HepG2 (cell line): ENCODE data around the gene NPPA. TPM values are rescaled to one million over a fixed set of nuclear protein-coding genes. Genes with fewer than 3 reads are reported as not detected.

ENCODE experiments used
- DNMT1 ChIP-seq: sonication (generic); formaldehyde crosslinking; IDR thresholded peaks from 2 replicates; pipeline ENCODE4 v1.5.1; 2020; ENCODE audit warnings: mild to moderate bottlenecking, missing genetic modification reagents
- ELF4 ChIP-seq: sonication (generic); formaldehyde crosslinking; IDR thresholded peaks from 2 replicates; pipeline ENCODE4 v1.5.0; 2020; ENCODE audit warnings: missing genetic modification reagents, mild to moderate bottlenecking, moderate library complexity, borderline replicate concordance
- MIER2 ChIP-seq: IDR thresholded peaks from 2 replicates; pipeline ENCODE4 v1.6.1; 2016; ENCODE audit warnings: missing biosample characterization, missing genetic modification reagents
- NCOA5 ChIP-seq: sonication (generic); formaldehyde crosslinking; IDR thresholded peaks from 2 replicates; pipeline ENCODE4 v1.4.0; 2020; ENCODE audit warnings: missing genetic modification reagents
- NONO ChIP-seq, 2 experiments: fragments of 450-650 bp in 1 of 2; sonication (generic) in 1 of 2; formaldehyde crosslinking in 1 of 2; IDR thresholded peaks in 1 of 2; conservative IDR thresholded peaks in 1 of 2; 2 replicates each; pipeline versions ENCODE4 v1.6.1 to v1.8.0; 2017 to 2022; ENCODE audit warnings: mild to moderate bottlenecking in 1 of 2, missing genetic modification reagents in 1 of 2, moderate library complexity in 1 of 2
- STAG1 ChIP-seq: sonication (generic); formaldehyde crosslinking; IDR thresholded peaks from 2 replicates; pipeline ENCODE4 v1.4.0; 2020; ENCODE audit warnings: missing genetic modification reagents
- ZNF737 ChIP-seq: sonication (generic); formaldehyde crosslinking; IDR thresholded peaks from 2 replicates; pipeline ENCODE4 v1.5.0; 2020; ENCODE audit warnings: missing genetic modification reagents, mild to moderate bottlenecking, borderline replicate concordance
- ZZZ3 ChIP-seq: sonication (generic); formaldehyde crosslinking; IDR thresholded peaks from 2 replicates; pipeline ENCODE4 v1.4.0; 2020; ENCODE audit warnings: missing genetic modification reagents, mild to moderate bottlenecking, borderline replicate concordance
- polyA plus RNA-seq, 8 experiments: library from polyadenylated mRNA; depleted of rRNA in 3 of 8; stranded (reverse) in 7 of 8; unstranded in 1 of 8; fragments of >200 nt; fragmentation: Illumina TruSeq in 4 of 8; extraction: Trizol in 4 of 8; gene quantifications; 2 replicates each; pipeline versions ENCODE4 v1.2.1 to v1.2.3, GENCODE V29; 2011 to 2016; ENCODE audit warnings: low read depth in 4 of 8, missing spikeins in 1 of 8, mixed read lengths in 1 of 8; ENCODE audit not compliant: insufficient read depth in 1 of 8
- total RNA-seq, 5 experiments: library from RNA; depleted of rRNA; stranded (reverse); fragments of >200 nt; fragmentation: Illumina TruSeq; extraction: Trizol; gene quantifications; 2 replicates each; pipeline ENCODE4 v1.2.3, GENCODE V29; 2016; ENCODE audit warnings: low read depth in 1 of 5
- TF ChIP-seq, protein P1 (sequence below): sonication (generic); formaldehyde crosslinking; IDR thresholded peaks from 2 replicates; pipeline ENCODE4 v1.5.1; 2020; ENCODE audit warnings: mild to moderate bottlenecking, moderate library complexity, missing genetic modification reagents
- TF ChIP-seq, protein P2 (sequence below): sonication (generic); formaldehyde crosslinking; IDR thresholded peaks from 2 replicates; pipeline ENCODE4 v1.4.0; 2020; ENCODE audit warnings: missing genetic modification reagents
- TF ChIP-seq, protein P3 (sequence below): sonication (generic); formaldehyde crosslinking; IDR thresholded peaks from 2 replicates; pipeline ENCODE4 v1.4.0; 2020; ENCODE audit warnings: missing genetic modification reagents
- TF ChIP-seq, protein P4 (sequence below): sonication (generic); formaldehyde crosslinking; IDR thresholded peaks from 2 replicates; pipeline ENCODE4 v1.4.0; 2020; ENCODE audit warnings: mild to moderate bottlenecking, missing genetic modification reagents
- TF ChIP-seq, protein P5 (sequence below): sonication (generic); formaldehyde crosslinking; IDR thresholded peaks from 2 replicates; pipeline ENCODE4 v1.8.0; 2022; ENCODE audit warnings: missing genetic modification reagents, mild to moderate bottlenecking, moderate library complexity, borderline replicate concordance
- TF ChIP-seq, protein P6 (sequence below): sonication (generic); formaldehyde crosslinking; conservative IDR thresholded peaks from 2 replicates; pipeline ENCODE4 v1.8.0; 2022; ENCODE audit warnings: mild to moderate bottlenecking, moderate library complexity, missing genetic modification reagents

NPPA gene
- total and polyA plus RNA-seq, 2 of the 13 experiments (the other 11 are each of a cell fraction or from before 2014, with no cell fraction given): not detected

DNA sequence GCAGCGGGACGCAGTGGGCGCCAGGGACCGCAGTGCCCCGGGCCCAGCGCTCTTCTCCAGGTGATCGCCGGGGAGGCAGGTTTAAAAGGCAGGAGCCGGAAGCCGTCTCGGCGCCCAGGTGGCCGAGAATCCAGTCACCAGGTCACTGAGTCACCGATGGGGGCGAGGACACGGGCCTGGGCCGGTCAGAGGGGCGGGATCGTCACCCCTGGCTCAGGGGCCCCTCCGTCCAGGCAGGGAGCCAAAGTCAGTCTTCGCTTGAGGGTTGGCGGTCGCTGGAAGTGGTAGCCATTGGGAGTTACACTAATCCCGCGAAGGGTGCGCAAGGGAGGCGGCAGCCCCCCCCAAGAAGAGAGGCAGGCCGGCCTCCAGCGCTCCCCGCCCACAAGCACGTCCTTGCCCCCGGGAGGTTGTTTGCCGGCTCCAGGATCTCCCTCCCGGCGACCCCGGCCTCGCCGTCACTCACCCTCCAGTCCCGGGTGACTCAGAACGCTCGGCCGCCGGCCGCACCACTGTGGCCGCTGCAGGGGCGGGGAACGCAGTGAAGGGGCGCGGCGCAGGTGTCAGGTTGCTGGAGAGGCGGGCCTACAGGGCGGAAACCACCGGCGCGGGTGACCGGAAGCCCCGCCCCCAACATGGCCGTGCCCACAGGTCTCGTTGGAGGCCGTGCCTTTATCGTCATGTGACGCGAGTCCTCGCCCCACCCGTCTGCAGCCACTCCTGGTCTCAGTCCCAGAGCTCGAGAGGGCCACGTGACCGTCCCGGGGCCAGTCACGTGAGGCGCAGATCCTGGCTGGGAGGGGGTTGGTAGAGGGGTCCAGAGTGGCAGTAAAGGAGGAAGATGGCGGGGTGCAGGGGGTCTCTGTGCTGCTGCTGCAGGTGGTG, 41.9 kb downstream of the NPPA start, which contains the start of the genes CLCN6 and MTHFR (continued):
- TF ChIP-seq, protein P1, sequence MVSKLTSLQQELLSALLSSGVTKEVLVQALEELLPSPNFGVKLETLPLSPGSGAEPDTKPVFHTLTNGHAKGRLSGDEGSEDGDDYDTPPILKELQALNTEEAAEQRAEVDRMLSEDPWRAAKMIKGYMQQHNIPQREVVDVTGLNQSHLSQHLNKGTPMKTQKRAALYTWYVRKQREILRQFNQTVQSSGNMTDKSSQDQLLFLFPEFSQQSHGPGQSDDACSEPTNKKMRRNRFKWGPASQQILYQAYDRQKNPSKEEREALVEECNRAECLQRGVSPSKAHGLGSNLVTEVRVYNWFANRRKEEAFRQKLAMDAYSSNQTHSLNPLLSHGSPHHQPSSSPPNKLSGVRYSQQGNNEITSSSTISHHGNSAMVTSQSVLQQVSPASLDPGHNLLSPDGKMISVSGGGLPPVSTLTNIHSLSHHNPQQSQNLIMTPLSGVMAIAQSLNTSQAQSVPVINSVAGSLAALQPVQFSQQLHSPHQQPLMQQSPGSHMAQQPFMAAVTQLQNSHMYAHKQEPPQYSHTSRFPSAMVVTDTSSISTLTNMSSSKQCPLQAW: peak; percentile 94
- TF ChIP-seq ZNF737 (CRISPR knock-in tag) (no peak), MIER2 (CRISPR knock-in tag) (no peak), ZZZ3 (CRISPR knock-in tag) (no peak; the same call in 1 of the 2 replicates), NCOA5 (CRISPR knock-in tag) (0 out of 2 replicates have a peak, but pooled peaks have one; percentile 44), DNMT1 (CRISPR knock-in tag) (0 out of 2 replicates have a peak, but pooled peaks have one; percentile 23), ELF4 (CRISPR knock-in tag) (peak; percentile 56; the same call in 1 of the 2 replicates), NONO (IDR thresholded peaks at IDR 0.05) (no peak), NONO (CRISPR knock-in tag; conservative IDR thresholded peaks at IDR 0.05) (peak; percentile 98), STAG1 (CRISPR knock-in tag) (0 out of 2 replicates have a peak, but pooled peaks have one; percentile 1)
- TF ChIP-seq, protein P2, sequence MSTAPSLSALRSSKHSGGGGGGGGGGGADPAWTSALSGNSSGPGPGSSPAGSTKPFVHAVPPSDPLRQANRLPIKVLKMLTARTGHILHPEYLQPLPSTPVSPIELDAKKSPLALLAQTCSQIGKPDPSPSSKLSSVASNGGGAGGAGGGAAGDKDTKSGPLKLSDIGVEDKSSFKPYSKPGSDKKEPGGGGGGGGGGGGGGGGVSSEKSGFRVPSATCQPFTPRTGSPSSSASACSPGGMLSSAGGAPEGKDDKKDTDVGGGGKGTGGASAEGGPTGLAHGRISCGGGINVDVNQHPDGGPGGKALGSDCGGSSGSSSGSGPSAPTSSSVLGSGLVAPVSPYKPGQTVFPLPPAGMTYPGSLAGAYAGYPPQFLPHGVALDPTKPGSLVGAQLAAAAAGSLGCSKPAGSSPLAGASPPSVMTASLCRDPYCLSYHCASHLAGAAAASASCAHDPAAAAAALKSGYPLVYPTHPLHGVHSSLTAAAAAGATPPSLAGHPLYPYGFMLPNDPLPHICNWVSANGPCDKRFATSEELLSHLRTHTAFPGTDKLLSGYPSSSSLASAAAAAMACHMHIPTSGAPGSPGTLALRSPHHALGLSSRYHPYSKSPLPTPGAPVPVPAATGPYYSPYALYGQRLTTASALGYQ (CRISPR knock-in tag): peak; percentile 83; the same call in 1 of the 2 replicates
- TF ChIP-seq, protein P3, sequence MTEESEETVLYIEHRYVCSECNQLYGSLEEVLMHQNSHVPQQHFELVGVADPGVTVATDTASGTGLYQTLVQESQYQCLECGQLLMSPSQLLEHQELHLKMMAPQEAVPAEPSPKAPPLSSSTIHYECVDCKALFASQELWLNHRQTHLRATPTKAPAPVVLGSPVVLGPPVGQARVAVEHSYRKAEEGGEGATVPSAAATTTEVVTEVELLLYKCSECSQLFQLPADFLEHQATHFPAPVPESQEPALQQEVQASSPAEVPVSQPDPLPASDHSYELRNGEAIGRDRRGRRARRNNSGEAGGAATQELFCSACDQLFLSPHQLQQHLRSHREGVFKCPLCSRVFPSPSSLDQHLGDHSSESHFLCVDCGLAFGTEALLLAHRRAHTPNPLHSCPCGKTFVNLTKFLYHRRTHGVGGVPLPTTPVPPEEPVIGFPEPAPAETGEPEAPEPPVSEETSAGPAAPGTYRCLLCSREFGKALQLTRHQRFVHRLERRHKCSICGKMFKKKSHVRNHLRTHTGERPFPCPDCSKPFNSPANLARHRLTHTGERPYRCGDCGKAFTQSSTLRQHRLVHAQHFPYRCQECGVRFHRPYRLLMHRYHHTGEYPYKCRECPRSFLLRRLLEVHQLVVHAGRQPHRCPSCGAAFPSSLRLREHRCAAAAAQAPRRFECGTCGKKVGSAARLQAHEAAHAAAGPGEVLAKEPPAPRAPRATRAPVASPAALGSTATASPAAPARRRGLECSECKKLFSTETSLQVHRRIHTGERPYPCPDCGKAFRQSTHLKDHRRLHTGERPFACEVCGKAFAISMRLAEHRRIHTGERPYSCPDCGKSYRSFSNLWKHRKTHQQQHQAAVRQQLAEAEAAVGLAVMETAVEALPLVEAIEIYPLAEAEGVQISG (CRISPR knock-in tag): peak; percentile 21; the same call in 1 of the 2 replicates
- TF ChIP-seq, protein P4, sequence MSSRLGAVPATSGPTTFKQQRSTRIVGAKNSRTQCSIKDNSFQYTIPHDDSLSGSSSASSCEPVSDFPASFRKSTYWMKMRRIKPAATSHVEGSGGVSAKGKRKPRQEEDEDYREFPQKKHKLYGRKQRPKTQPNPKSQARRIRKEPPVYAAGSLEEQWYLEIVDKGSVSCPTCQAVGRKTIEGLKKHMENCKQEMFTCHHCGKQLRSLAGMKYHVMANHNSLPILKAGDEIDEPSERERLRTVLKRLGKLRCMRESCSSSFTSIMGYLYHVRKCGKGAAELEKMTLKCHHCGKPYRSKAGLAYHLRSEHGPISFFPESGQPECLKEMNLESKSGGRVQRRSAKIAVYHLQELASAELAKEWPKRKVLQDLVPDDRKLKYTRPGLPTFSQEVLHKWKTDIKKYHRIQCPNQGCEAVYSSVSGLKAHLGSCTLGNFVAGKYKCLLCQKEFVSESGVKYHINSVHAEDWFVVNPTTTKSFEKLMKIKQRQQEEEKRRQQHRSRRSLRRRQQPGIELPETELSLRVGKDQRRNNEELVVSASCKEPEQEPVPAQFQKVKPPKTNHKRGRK: no peak
- TF ChIP-seq, protein P5, sequence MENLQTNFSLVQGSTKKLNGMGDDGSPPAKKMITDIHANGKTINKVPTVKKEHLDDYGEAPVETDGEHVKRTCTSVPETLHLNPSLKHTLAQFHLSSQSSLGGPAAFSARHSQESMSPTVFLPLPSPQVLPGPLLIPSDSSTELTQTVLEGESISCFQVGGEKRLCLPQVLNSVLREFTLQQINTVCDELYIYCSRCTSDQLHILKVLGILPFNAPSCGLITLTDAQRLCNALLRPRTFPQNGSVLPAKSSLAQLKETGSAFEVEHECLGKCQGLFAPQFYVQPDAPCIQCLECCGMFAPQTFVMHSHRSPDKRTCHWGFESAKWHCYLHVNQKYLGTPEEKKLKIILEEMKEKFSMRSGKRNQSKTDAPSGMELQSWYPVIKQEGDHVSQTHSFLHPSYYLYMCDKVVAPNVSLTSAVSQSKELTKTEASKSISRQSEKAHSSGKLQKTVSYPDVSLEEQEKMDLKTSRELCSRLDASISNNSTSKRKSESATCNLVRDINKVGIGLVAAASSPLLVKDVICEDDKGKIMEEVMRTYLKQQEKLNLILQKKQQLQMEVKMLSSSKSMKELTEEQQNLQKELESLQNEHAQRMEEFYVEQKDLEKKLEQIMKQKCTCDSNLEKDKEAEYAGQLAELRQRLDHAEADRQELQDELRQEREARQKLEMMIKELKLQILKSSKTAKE (CRISPR knock-in tag): peak; percentile 92
- TF ChIP-seq, protein P6, sequence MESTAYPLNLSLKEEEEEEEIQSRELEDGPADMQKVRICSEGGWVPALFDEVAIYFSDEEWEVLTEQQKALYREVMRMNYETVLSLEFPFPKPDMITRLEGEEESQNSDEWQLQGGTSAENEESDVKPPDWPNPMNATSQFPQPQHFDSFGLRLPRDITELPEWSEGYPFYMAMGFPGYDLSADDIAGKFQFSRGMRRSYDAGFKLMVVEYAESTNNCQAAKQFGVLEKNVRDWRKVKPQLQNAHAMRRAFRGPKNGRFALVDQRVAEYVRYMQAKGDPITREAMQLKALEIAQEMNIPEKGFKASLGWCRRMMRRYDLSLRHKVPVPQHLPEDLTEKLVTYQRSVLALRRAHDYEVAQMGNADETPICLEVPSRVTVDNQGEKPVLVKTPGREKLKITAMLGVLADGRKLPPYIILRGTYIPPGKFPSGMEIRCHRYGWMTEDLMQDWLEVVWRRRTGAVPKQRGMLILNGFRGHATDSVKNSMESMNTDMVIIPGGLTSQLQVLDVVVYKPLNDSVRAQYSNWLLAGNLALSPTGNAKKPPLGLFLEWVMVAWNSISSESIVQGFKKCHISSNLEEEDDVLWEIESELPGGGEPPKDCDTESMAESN (CRISPR knock-in tag): peak; percentile 82; the same call in 1 of the 2 replicates
